ENCODE measurements around the gene MRC2.

MRC2 gene

GRCh38 chr17:62641951-62642350 is 14.5 kb downstream of the MRC2 start:
- DNase-seq = no peak

GRCh38 chr17:62643496-62643895 is 16.0 kb downstream of the MRC2 start:
- DNase-seq = no peak

GRCh38 chr17:62644487-62645173 is 17.2 kb downstream of the MRC2 start:
- no peak for DNase-seq

- DNase-seq = no peak
These were observed 20.9 kb downstream of the MRC2 start for GRCh38 chr17:62648251-62648955.

- DNase-seq = no peak
These were observed 21.5 kb downstream of the MRC2 start for GRCh38 chr17:62648956-62649294.

GRCh38 chr17:62649570-62649969 is 22.1 kb downstream of the MRC2 start:
- DNase-seq = no peak

GRCh38 chr17:62650587-62650986 is 23.1 kb downstream of the MRC2 start:
- DNase-seq = no peak

GRCh38 chr17:62652251-62653001 is 25.0 kb downstream of the MRC2 start:
- no peak for DNase-seq

- peak; percentile 82 for DNase-seq
These were observed 25.7 kb downstream of the MRC2 start for GRCh38 chr17:62653002-62653825.

- DNase-seq = no peak
These were observed 26.6 kb downstream of the MRC2 start for GRCh38 chr17:62653826-62654761.

- DNase-seq = no peak
These were observed 28.2 kb downstream of the MRC2 start for GRCh38 chr17:62655656-62656055.

- no peak for DNase-seq
These were observed 29.0 kb downstream of the MRC2 start for GRCh38 chr17:62656446-62656845.

GRCh38 chr17:62657145-62657665 is 29.7 kb downstream of the MRC2 start:
- DNase-seq = no peak

GRCh38 chr17:62657690-62658089 is 30.2 kb downstream of the MRC2 start:
- no peak for DNase-seq

- no peak for DNase-seq
These were observed 30.9 kb downstream of the MRC2 start for GRCh38 chr17:62658136-62658920.

GRCh38 chr17:62660629-62661118 is 33.2 kb downstream of the MRC2 start:
- no peak for DNase-seq

GRCh38 chr17:62661337-62661736 is 33.9 kb downstream of the MRC2 start:
- DNase-seq = no peak

GRCh38 chr17:62662855-62663254 is 35.4 kb downstream of the MRC2 start:
- no peak for DNase-seq

GRCh38 chr17:62663304-62663703 is 35.8 kb downstream of the MRC2 start:
- DNase-seq = no peak

- DNase-seq = no peak
These were observed 37.1 kb downstream of the MRC2 start for GRCh38 chr17:62664336-62665120.
